HL-60 (cell line): ENCODE results near the gene LAMC1.

Experiments used
- CTCF ChIP-seq: IDR thresholded peaks from one replicate; pipeline ENCODE4 v1.5.1; 2011; ENCODE audit warnings: low read length, control low read depth, inconsistent platforms; ENCODE audit not compliant: insufficient read depth
- GABPA ChIP-seq: IDR thresholded peaks from 2 replicates; pipeline ENCODE4 v1.6.1; 2012; ENCODE audit warnings: low read depth
- POLR2AphosphoS5 ChIP-seq: IDR thresholded peaks from 2 replicates; pipeline ENCODE4 v1.6.1; 2012; ENCODE audit warnings: low read depth
- REST ChIP-seq: IDR thresholded peaks from 2 replicates; pipeline ENCODE4 v1.6.1; 2012; ENCODE audit warnings: low read depth; ENCODE audit not compliant: insufficient replicate concordance

GRCh38 chr1:183175631-183176030 is 152.4 kb downstream of the LAMC1 start:
- TF ChIP-seq CTCF (no peak), POLR2AphosphoS5 (no peak), REST (no peak), GABPA (no peak)
